ENCODE results near the gene PLET1. TPM values are rescaled to one million over a fixed set of nuclear protein-coding genes. Genes with fewer than 3 reads are reported as not detected.

PLET1 gene
- total and polyA plus RNA-seq, 9 of the 15 experiments (the other 6 are each of a cell fraction or from before 2014, with no cell fraction given), result not detected

DNA sequence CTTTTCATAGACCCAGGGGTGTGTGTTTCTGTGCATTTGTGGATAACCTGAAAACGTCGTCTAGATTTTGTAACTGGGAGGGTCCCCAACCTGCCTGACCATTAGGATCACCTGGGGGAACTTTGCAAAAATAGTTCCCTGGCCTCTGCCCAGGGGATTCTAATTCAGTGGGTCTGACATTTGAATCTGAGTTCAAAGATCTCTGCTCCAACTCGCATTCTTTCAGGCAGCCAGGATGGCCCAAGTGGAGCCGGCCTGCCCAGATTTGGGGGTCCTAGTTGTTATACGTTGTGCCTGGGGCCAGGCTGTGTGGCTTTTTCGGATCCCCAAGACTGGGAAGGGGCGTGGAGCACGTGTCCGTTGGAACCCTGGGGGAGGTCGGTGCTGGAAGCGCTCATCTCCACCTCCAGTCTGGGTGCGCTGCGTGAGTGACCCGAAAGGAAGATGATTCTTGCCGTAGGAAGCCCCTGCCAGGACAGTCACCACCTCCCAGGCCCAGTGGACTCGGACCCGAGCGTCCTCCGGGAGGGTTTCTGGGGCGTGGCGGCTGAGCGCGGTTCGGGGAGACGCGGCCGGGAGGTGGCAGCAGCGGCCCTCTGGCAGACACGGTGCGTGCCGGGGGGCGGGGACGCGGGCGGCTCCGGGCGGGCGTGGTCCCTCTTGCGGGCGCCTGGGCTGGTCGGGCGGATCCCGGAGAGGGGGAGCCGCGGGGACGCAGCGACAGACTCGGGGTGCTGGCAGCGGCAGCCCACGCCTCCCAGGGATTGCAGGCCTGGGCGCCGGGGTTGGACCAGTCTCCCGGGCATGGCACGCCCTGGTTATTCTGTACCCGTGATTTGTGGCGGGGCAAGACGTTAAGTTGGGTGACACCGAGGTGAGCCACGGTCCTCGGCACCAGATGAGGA, 29.2 kb upstream of the PLET1 start (continued):
- TF ChIP-seq, protein P1, sequence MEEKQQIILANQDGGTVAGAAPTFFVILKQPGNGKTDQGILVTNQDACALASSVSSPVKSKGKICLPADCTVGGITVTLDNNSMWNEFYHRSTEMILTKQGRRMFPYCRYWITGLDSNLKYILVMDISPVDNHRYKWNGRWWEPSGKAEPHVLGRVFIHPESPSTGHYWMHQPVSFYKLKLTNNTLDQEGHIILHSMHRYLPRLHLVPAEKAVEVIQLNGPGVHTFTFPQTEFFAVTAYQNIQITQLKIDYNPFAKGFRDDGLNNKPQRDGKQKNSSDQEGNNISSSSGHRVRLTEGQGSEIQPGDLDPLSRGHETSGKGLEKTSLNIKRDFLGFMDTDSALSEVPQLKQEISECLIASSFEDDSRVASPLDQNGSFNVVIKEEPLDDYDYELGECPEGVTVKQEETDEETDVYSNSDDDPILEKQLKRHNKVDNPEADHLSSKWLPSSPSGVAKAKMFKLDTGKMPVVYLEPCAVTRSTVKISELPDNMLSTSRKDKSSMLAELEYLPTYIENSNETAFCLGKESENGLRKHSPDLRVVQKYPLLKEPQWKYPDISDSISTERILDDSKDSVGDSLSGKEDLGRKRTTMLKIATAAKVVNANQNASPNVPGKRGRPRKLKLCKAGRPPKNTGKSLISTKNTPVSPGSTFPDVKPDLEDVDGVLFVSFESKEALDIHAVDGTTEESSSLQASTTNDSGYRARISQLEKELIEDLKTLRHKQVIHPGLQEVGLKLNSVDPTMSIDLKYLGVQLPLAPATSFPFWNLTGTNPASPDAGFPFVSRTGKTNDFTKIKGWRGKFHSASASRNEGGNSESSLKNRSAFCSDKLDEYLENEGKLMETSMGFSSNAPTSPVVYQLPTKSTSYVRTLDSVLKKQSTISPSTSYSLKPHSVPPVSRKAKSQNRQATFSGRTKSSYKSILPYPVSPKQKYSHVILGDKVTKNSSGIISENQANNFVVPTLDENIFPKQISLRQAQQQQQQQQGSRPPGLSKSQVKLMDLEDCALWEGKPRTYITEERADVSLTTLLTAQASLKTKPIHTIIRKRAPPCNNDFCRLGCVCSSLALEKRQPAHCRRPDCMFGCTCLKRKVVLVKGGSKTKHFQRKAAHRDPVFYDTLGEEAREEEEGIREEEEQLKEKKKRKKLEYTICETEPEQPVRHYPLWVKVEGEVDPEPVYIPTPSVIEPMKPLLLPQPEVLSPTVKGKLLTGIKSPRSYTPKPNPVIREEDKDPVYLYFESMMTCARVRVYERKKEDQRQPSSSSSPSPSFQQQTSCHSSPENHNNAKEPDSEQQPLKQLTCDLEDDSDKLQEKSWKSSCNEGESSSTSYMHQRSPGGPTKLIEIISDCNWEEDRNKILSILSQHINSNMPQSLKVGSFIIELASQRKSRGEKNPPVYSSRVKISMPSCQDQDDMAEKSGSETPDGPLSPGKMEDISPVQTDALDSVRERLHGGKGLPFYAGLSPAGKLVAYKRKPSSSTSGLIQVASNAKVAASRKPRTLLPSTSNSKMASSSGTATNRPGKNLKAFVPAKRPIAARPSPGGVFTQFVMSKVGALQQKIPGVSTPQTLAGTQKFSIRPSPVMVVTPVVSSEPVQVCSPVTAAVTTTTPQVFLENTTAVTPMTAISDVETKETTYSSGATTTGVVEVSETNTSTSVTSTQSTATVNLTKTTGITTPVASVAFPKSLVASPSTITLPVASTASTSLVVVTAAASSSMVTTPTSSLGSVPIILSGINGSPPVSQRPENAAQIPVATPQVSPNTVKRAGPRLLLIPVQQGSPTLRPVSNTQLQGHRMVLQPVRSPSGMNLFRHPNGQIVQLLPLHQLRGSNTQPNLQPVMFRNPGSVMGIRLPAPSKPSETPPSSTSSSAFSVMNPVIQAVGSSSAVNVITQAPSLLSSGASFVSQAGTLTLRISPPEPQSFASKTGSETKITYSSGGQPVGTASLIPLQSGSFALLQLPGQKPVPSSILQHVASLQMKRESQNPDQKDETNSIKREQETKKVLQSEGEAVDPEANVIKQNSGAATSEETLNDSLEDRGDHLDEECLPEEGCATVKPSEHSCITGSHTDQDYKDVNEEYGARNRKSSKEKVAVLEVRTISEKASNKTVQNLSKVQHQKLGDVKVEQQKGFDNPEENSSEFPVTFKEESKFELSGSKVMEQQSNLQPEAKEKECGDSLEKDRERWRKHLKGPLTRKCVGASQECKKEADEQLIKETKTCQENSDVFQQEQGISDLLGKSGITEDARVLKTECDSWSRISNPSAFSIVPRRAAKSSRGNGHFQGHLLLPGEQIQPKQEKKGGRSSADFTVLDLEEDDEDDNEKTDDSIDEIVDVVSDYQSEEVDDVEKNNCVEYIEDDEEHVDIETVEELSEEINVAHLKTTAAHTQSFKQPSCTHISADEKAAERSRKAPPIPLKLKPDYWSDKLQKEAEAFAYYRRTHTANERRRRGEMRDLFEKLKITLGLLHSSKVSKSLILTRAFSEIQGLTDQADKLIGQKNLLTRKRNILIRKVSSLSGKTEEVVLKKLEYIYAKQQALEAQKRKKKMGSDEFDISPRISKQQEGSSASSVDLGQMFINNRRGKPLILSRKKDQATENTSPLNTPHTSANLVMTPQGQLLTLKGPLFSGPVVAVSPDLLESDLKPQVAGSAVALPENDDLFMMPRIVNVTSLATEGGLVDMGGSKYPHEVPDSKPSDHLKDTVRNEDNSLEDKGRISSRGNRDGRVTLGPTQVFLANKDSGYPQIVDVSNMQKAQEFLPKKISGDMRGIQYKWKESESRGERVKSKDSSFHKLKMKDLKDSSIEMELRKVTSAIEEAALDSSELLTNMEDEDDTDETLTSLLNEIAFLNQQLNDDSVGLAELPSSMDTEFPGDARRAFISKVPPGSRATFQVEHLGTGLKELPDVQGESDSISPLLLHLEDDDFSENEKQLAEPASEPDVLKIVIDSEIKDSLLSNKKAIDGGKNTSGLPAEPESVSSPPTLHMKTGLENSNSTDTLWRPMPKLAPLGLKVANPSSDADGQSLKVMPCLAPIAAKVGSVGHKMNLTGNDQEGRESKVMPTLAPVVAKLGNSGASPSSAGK (IDR thresholded peaks at IDR 0.05), result no peak
- TF ChIP-seq KLF13 (tag; IDR thresholded peaks at IDR 0.05; ENCODE audit: borderline replicate concordance, low read depth), result peak; percentile 93
- peak; percentile 55; the same call in 1 of the 2 replicates for TF ChIP-seq MAX (CRISPR knock-in tag; IDR thresholded peaks at IDR 0.05)
- TF ChIP-seq, protein P2, sequence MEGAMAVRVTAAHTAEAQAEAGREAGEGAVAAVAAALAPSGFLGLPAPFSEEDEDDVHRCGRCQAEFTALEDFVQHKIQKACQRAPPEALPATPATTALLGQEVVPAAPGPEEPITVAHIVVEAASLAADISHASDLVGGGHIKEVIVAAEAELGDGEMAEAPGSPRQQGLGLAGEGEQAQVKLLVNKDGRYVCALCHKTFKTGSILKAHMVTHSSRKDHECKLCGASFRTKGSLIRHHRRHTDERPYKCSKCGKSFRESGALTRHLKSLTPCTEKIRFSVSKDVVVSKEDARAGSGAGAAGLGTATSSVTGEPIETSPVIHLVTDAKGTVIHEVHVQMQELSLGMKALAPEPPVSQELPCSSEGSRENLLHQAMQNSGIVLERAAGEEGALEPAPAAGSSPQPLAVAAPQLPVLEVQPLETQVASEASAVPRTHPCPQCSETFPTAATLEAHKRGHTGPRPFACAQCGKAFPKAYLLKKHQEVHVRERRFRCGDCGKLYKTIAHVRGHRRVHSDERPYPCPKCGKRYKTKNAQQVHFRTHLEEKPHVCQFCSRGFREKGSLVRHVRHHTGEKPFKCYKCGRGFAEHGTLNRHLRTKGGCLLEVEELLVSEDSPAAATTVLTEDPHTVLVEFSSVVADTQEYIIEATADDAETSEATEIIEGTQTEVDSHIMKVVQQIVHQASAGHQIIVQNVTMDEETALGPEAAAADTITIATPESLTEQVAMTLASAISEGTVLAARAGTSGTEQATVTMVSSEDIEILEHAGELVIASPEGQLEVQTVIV (CRISPR knock-in tag; IDR thresholded peaks at IDR 0.05; ENCODE audit: borderline replicate concordance), result no peak
- TF ChIP-seq, protein P3, sequence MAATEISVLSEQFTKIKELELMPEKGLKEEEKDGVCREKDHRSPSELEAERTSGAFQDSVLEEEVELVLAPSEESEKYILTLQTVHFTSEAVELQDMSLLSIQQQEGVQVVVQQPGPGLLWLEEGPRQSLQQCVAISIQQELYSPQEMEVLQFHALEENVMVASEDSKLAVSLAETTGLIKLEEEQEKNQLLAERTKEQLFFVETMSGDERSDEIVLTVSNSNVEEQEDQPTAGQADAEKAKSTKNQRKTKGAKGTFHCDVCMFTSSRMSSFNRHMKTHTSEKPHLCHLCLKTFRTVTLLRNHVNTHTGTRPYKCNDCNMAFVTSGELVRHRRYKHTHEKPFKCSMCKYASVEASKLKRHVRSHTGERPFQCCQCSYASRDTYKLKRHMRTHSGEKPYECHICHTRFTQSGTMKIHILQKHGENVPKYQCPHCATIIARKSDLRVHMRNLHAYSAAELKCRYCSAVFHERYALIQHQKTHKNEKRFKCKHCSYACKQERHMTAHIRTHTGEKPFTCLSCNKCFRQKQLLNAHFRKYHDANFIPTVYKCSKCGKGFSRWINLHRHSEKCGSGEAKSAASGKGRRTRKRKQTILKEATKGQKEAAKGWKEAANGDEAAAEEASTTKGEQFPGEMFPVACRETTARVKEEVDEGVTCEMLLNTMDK (IDR thresholded peaks at IDR 0.05; ENCODE audit: borderline replicate concordance, insufficient read depth, low read depth, low read length, poor library complexity, severe bottlenecking), result no peak
- no peak for TF ChIP-seq TSC22D4 (tag; IDR thresholded peaks at IDR 0.05)
- no peak for TF ChIP-seq NCOA1 (IDR thresholded peaks at IDR 0.05; ENCODE audit: low read depth)
- no peak for TF ChIP-seq ZKSCAN8 (CRISPR knock-in tag; IDR thresholded peaks at IDR 0.05)
- no peak for TF ChIP-seq ETV5 (CRISPR knock-in tag; IDR thresholded peaks at IDR 0.05; ENCODE audit: low read depth)
